NCI-H510A (cell line): ENCODE measurements around the gene DMP1.

ENCODE experiments used
- DNase-seq: peaks from one replicate; lab custom pipeline; 2025; lab: John Stamatoyannopoulos, UW

The DMP1 gene

GRCh38 chr4:87649980-87650379, at the start of gene DMP1:
Gene DMP1 (plus strand): TSS chr4:87650280. CDS start chr4:87656493, 6,213 bp downstream.
- no peak for DNase-seq

GRCh38 chr4:87601361-87601760, 48.7 kb upstream of the DMP1 start:
- no peak for DNase-seq

GRCh38 chr4:87608229-87608628, 41.9 kb upstream of the DMP1 start, which contains the start of gene DSPP:
Gene DSPP (plus strand): TSS chr4:87608529. CDS start chr4:87610909, 2,380 bp downstream.
- no peak for DNase-seq

- DNase-seq, result no peak
Observed at GRCh38 chr4:87614292-87614890, 35.7 kb upstream of the DMP1 start.

GRCh38 chr4:87616268-87616667, 33.8 kb upstream of the DMP1 start:
- no peak for DNase-seq

- DNase-seq, result no peak
Observed at GRCh38 chr4:87620086-87620485, 30.0 kb upstream of the DMP1 start.

- no peak for DNase-seq
Observed at GRCh38 chr4:87620491-87620890, 29.6 kb upstream of the DMP1 start.

GRCh38 chr4:87622303-87622702, 27.8 kb upstream of the DMP1 start:
- DNase-seq, result no peak

- DNase-seq, result no peak
Observed at GRCh38 chr4:87624698-87625097, 25.4 kb upstream of the DMP1 start.

GRCh38 chr4:87631668-87632067, 18.4 kb upstream of the DMP1 start:
- DNase-seq, result no peak

GRCh38 chr4:87632469-87632868, 17.6 kb upstream of the DMP1 start:
- no peak for DNase-seq

- no peak for DNase-seq
Observed at GRCh38 chr4:87633243-87633642, 16.8 kb upstream of the DMP1 start.

- no peak for DNase-seq
Observed at GRCh38 chr4:87644286-87644685, 5.8 kb upstream of the DMP1 start.

- no peak for DNase-seq
Observed at GRCh38 chr4:87650938-87651337, 858 bp downstream of the DMP1 start.

- DNase-seq, result no peak
Observed at GRCh38 chr4:87651941-87652340, 1.9 kb downstream of the DMP1 start.

GRCh38 chr4:87654487-87655044, 4.5 kb downstream of the DMP1 start:
- no peak for DNase-seq

- DNase-seq, result no peak
Observed at GRCh38 chr4:87657525-87657924, 7.4 kb downstream of the DMP1 start.

- no peak for DNase-seq
Observed at GRCh38 chr4:87659247-87659931, 9.3 kb downstream of the DMP1 start.

GRCh38 chr4:87662871-87663270, 12.8 kb downstream of the DMP1 start:
- DNase-seq, result no peak

GRCh38 chr4:87669373-87669772, 19.3 kb downstream of the DMP1 start:
- DNase-seq, result no peak

GRCh38 chr4:87677731-87678130, 27.7 kb downstream of the DMP1 start:
- DNase-seq, result no peak

GRCh38 chr4:87679449-87680169, 29.5 kb downstream of the DMP1 start:
- DNase-seq, result peak; percentile 9

GRCh38 chr4:87680271-87680670, 30.2 kb downstream of the DMP1 start:
- no peak for DNase-seq
